WERI-Rb-1 (cell line): ENCODE measurements around the gene INPP5J.

Experiments used
- DNase-seq: peaks from one replicate; pipeline ENCODE4 v3.0.0-alpha.2; 2020
- H3K27ac ChIP-seq: fragments of 250-450 bp; sonication (Bioruptor Pico); 2 replicates; pipeline ENCODE4 v1.5.1; 2020; ENCODE audit warnings: mild to moderate bottlenecking, moderate library complexity
- H3K27me3 ChIP-seq: fragments of 250-450 bp; sonication (Bioruptor Pico); 2 replicates; pipeline ENCODE4 v1.5.1; 2021; ENCODE audit warnings: mild to moderate bottlenecking, low read depth, moderate library complexity; ENCODE audit not compliant: insufficient read depth, severe bottlenecking
- H3K36me3 ChIP-seq: fragments of 250-450 bp; sonication (Bioruptor Pico); 2 replicates; pipeline ENCODE4 v1.5.1; 2020; ENCODE audit warnings: mild to moderate bottlenecking, moderate library complexity
- H3K4me3 ChIP-seq: 2 replicates; pipeline ENCODE4 v1.5.1; 2011; ENCODE audit warnings: low read depth, mild to moderate bottlenecking, control low read depth, low read length
- H3K9me3 ChIP-seq: fragments of 250-450 bp; sonication (Bioruptor Pico); 2 replicates; pipeline ENCODE4 v1.5.1; 2021; ENCODE audit warnings: mild to moderate bottlenecking, moderate library complexity; ENCODE audit not compliant: severe bottlenecking
- TF ChIP-seq, protein P1 (sequence below): IDR thresholded peaks from 2 replicates; pipeline ENCODE4 v1.5.1; 2011; ENCODE audit warnings: low read depth, mild to moderate bottlenecking, control low read depth, inconsistent platforms, low read length

Gene INPP5J

DNA sequence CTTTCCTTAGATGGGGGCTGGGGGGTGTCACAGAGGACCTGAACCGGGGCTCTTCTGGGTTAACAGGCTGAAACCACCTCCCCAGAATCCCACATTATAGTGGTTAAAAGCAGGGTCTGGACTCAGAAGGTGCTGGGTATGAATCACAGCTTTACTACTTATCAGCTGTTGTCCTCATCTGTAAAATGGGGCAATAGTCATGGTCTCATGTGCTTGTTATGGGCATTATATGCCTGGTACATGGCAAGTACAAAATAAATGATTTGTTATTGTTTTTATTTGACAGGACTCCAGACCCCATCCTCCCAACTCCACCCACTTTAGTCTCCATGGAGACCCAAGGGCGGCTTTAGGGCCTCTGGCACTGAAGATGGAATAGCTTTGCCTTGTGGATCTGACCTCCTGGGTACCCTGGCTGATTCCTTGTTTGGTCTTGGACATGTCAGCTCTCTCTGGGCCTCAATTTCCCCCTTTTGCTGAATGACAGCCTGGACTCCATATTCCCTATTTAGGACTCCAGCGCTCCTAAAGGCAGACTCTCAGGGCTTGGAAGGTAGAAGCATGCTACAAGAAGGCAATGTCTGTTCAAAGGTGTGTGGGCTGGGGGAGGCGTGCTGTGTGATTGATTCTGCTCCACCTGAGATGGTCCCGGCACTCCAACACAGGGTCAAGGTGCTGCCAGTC is 42.5 kb upstream of the INPP5J start:
- DNase-seq, result no peak
- Histone ChIP-seq H3K27me3 (no peaks in the 10 kb centered on the region), H3K27ac (peak overlapping the region; percentile 96), H3K9me3 (no peaks in the 10 kb centered on the region), H3K4me3 (peak overlapping the region; percentile 58), H3K36me3 (peaks cover 12% of the 10 kb centered on the region; the same call in 1 of the 2 replicates)
- TF ChIP-seq, protein P1, sequence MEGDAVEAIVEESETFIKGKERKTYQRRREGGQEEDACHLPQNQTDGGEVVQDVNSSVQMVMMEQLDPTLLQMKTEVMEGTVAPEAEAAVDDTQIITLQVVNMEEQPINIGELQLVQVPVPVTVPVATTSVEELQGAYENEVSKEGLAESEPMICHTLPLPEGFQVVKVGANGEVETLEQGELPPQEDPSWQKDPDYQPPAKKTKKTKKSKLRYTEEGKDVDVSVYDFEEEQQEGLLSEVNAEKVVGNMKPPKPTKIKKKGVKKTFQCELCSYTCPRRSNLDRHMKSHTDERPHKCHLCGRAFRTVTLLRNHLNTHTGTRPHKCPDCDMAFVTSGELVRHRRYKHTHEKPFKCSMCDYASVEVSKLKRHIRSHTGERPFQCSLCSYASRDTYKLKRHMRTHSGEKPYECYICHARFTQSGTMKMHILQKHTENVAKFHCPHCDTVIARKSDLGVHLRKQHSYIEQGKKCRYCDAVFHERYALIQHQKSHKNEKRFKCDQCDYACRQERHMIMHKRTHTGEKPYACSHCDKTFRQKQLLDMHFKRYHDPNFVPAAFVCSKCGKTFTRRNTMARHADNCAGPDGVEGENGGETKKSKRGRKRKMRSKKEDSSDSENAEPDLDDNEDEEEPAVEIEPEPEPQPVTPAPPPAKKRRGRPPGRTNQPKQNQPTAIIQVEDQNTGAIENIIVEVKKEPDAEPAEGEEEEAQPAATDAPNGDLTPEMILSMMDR, result no peak

DNA sequence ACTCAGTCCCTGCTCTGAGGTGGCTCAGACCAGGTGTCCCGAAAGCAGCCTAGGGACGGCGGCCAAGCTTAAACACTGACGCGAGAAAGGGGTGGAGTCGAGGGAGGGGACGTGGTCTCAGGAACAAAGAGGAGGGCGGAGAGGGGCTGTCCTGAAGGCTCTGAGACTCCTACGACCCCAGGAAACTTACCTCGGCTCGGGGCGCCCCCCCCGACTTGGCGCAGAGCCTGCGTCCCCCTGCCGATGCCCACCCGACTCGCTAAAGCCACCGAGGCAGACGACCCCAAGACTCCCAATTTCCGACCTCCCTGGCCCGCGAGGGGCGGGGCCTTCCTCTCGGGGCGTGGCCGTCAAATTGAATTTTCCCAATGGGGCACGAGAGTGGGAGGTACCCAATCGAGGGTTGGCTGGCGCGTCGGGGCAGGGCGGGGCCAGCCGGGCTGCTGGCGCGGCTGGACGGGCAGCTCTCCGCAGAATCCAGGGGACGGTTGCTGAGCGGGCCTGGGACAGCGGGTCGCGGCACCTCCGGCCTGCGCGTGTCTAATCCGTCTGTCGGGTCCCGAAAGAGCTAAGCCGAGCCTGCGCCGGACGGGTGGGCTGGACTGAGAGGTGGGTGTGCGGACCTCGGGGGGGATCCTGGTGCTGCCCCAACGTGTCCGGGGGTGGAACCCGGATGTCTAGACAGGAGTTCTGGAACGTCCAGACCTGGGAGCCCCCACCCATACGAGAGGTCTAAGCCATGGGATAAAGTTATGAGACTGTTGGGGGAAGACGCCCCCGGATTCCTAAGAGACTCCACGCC is 41.7 kb upstream of the INPP5J start, which contains the start of gene SMTN:
SMTN (plus strand) TSS at position 471 of the 802 bp plus-strand sequence. CDS start 1,941 bp downstream, outside the sequence.
- Histone ChIP-seq H3K36me3 (peaks cover 12% of the 10 kb centered on the region; the same call in 1 of the 2 replicates), H3K9me3 (no peaks in the 10 kb centered on the region), H3K4me3 (peak within 1 kb of the TSS; percentile 58), H3K27ac (peak within 1 kb of the TSS; percentile 96), H3K27me3 (no peaks in the 10 kb centered on the region)
- DNase-seq, result peak; percentile 93
- TF ChIP-seq, protein P1, result no peak

DNA sequence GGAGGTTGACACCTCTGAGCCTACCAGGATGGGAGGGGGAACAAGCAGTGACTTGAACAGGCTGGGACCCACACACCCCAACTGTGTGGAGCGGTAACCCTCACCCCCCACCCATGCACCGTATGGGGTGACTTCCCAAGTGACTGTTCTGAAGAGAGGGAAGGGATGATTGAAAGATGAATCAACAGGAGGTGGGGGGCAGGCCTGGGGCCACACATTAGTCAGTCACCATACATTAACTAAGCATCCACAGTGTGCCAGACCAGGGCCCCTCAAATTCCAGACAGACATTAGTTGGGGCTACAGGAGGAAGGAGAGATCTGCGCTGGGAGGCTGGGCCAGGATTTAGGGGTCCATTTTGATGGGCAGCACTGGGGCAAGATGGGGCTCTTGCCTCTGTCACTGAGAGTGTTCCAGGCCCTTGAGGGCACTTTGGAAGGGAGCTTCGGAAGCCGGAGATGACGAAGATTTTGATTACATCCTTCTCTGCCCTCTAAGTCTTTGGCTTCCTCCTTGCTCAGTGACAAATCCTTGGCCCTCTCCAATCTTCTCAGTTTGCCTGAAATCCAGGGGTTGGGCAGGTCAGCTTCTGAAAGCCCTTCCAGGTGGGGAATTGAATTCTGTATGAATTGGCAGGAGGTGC is 40.7 kb upstream of the INPP5J start:
- Histone ChIP-seq H3K27ac (no peak overlapping the region), H3K36me3 (peaks cover 12% of the 10 kb centered on the region; the same call in 1 of the 2 replicates), H3K9me3 (no peaks in the 10 kb centered on the region), H3K27me3 (no peaks in the 10 kb centered on the region), H3K4me3 (peak overlapping the region; percentile 58)
- TF ChIP-seq, protein P1, result no peak
- no peak for DNase-seq

DNA sequence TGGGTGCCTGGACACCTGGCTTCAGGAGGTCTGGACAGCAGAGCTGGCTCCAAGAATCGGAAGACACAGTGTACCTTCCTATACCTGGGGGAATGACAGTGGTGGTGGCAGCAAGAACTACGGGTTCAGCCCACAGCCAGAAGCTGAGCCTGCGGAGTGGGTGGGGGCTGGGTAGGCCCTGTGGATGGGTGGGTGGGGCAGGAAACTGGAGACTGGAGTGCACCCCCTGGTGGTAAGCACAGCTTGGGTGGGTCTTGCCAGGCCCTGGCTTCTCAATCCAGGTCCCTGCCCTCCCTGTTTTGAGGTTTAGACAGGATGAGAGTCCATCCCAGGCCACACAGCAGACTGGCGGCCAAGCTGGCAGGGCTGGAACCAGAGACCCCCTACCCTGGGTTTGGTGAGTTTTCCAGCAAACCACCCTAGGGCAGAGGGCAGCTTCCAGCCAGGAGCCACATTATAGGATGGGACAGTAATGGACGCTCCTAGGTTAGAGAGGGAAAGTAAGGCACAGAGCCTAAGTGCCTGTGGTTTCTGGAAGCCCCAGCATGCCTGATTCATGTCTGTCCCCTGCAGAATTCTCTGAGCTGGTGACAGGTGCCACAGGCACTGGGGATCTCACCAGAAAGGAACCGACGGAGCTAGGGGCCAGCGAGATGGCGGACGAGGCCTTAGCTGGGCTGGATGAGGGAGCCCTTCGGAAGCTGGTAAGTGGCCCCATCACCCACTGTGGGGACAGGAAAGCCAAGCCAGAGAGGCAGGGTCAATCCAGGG is 40.0 kb upstream of the INPP5J start:
- DNase-seq, result peak; percentile 86
- Histone ChIP-seq H3K36me3 (peaks cover 15% of the 10 kb centered on the region; the same call in 1 of the 2 replicates), H3K4me3 (no peak overlapping the region), H3K27me3 (no peaks in the 10 kb centered on the region), H3K9me3 (no peaks in the 10 kb centered on the region), H3K27ac (no peak overlapping the region)
- TF ChIP-seq, protein P1, result peak; percentile 74

DNA sequence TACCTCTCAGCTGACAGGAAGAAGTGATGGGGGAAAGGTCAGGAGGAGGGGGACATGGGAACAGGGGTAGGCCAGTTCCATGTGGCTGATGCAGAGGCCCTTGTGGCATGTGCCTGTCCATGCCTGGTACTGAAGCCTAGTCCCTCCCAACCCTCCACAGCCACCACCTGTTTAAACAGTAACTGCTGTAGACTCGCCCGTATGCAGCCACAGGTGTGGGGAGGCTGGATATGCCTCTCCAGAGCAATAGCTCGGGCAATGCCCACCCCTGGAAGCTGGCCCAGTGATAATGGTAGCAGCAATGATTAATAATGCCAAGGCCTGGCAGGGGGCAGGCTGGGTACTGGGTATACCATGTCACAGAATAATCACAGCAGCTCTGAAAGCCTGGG is 39.4 kb upstream of the INPP5J start:
- no peak for DNase-seq
- Histone ChIP-seq H3K4me3 (no peak overlapping the region), H3K9me3 (no peaks in the 10 kb centered on the region), H3K36me3 (peaks cover 15% of the 10 kb centered on the region; the same call in 1 of the 2 replicates), H3K27ac (no peak overlapping the region), H3K27me3 (no peaks in the 10 kb centered on the region)
- TF ChIP-seq, protein P1, result no peak
